Neural crest cell (in vitro differentiated cells): ENCODE measurements around the gene METTL23. TPM values are rescaled to one million over a fixed set of nuclear protein-coding genes. Genes with fewer than 3 reads are reported as not detected.
"Not testable (repeated sequence)": the region's sequence is repeated elsewhere in the genome, so short reads cannot be mapped to it uniquely, and the experiment has no call there.

Experiments used
- DNase-seq: peaks from one replicate; pipeline ENCODE4 v3.0.0; 2021; ENCODE audit warnings: low read depth, mixed read lengths, low spot score
- H3K27ac Mint-ChIP-seq: one replicate; pipeline ENCODE4 v1.8.0; 2021; ENCODE audit warnings: mild to moderate bottlenecking, mixed read lengths; ENCODE audit not compliant: unreplicated experiment
- H3K27me3 Mint-ChIP-seq: 2 replicates; pipeline ENCODE4 v1.8.0; 2021; ENCODE audit warnings: low read depth, mild to moderate bottlenecking, mixed read lengths
- H3K36me3 Mint-ChIP-seq: 2 replicates; pipeline ENCODE4 v1.8.0; 2021; ENCODE audit warnings: low read depth, mild to moderate bottlenecking, mixed read lengths
- H3K4me1 Mint-ChIP-seq: 2 replicates; pipeline ENCODE4 v1.8.0; 2021; ENCODE audit warnings: mixed read lengths
- H3K4me3 Mint-ChIP-seq: one replicate; pipeline ENCODE4 v1.8.0; 2021; ENCODE audit warnings: mild to moderate bottlenecking, mixed read lengths
- H3K9me3 Mint-ChIP-seq: 2 replicates; pipeline ENCODE4 v1.8.0; 2021; ENCODE audit warnings: mixed read lengths
- total RNA-seq: library from RNA; stranded (reverse); gene quantifications from 2 replicates; pipeline ENCODE4 v1.2.1, GENCODE V29; 2021
- TF ChIP-seq, protein P1 (sequence below): fragments of 200-600 bp; sonication (generic); conservative IDR thresholded peaks from 2 replicates; pipeline ENCODE4 v1.5.0; 2021; ENCODE audit warnings: antibody characterized with exemption, mild to moderate bottlenecking

The METTL23 gene
- total RNA-seq, 1 donor from 2014 or later: 28.7 TPM

DNA sequence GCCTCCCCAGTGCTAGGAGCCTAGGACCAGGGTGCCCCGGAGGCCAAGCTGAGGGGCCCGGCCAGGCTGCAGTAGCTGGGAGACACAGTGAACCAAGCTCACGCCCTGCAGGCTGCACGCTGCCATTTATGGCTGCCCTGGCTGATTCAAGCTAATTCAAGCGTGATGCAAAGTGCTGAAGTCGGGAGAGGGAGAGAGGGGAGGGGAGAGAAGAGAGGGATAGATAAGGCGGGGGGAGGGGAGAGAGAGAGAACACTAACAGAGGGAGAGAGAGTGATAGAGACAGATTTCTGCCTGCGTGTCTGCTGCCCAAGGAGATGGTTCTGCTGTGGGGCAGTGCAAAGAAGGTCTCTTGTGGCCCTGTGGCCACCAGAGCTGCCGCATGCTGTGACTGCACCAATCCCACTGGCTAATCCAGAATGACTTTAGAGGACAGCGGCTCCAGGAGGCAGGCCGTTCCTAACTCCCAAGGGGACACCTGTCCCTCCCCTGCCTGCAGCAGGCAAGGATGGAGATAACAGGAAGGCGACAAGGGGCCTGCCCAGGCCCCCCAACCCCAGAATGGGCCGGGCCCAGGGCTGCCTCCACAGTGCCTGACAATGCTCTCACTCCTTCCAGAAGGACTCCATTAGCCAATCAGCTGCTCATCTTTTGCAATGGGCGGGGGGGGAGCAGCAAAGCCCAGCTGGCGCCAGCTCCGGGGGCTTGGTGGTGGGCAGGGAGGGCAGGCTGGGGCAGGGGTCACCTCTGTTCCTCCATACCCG, 28.8 kb upstream of the METTL23 start:
- Mint-ChIP-seq H3K4me3 (peak overlapping the region; percentile 20), H3K27me3 (no peaks in the 10 kb centered on the region), H3K27ac (peak overlapping the region; percentile 88), H3K4me1 (peaks cover 58% of the 10 kb centered on the region), H3K36me3 (no peaks in the 10 kb centered on the region), H3K9me3 (no peaks in the 10 kb centered on the region)
- no peak for DNase-seq
- TF ChIP-seq, protein P1, sequence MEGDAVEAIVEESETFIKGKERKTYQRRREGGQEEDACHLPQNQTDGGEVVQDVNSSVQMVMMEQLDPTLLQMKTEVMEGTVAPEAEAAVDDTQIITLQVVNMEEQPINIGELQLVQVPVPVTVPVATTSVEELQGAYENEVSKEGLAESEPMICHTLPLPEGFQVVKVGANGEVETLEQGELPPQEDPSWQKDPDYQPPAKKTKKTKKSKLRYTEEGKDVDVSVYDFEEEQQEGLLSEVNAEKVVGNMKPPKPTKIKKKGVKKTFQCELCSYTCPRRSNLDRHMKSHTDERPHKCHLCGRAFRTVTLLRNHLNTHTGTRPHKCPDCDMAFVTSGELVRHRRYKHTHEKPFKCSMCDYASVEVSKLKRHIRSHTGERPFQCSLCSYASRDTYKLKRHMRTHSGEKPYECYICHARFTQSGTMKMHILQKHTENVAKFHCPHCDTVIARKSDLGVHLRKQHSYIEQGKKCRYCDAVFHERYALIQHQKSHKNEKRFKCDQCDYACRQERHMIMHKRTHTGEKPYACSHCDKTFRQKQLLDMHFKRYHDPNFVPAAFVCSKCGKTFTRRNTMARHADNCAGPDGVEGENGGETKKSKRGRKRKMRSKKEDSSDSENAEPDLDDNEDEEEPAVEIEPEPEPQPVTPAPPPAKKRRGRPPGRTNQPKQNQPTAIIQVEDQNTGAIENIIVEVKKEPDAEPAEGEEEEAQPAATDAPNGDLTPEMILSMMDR: no peak

DNA sequence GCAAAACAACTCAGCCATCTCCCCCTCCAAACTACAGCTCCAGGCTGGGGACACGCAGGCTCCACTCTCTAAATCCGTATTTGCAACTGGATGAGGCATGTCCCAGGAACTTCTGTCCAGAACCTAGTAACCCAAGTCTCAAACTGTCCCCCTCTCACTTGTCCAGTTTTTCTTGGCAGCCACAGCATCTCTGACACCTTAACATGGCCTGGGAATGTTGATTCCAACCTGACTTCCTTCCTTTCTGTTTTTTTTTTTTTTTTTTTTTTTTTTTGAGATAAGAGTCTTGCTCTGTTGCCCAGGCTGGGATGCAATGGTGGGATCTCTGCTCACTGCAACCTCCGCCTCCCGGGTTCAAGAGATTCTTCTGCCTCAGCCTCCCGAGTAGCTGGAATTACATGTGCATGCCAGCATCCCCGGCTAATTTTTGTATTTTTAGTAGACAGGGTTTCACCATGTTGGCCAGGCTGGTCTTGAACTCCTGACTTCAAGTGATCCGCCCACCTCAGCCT, 28.1 kb upstream of the METTL23 start:
- H3K9me3 Mint-ChIP-seq, H3K36me3 Mint-ChIP-seq, DNase-seq, H3K4me3 Mint-ChIP-seq, H3K27me3 Mint-ChIP-seq, H3K27ac Mint-ChIP-seq: not testable (repeated sequence)
- peaks cover 59% of the 10 kb centered on the region for H3K4me1 Mint-ChIP-seq

DNA sequence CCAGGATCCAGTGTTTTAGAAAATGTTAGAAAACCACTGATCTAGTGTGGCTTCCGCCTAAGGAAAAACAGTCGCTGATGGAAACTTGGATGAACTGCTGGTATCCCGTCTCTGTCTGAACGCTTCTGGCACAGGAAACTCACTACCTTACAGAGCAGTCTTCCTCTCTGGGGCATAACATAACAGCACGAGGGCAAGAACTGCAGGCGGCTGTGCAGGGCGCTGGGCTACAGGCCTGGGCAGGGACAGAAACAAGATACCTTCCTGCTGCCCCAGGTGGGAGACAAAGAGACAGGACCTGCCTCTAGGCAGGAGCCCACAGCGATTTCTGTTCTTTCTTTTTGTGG, 26.4 kb upstream of the METTL23 start:
- TF ChIP-seq, protein P1: no peak
- Mint-ChIP-seq H3K27me3 (no peaks in the 10 kb centered on the region), H3K4me3 (peak overlapping the region; percentile 15), H3K27ac (peak overlapping the region; percentile 95), H3K36me3 (no peaks in the 10 kb centered on the region), H3K4me1 (peaks cover 57% of the 10 kb centered on the region), H3K9me3 (no peaks in the 10 kb centered on the region)
- DNase-seq: no peak

DNA sequence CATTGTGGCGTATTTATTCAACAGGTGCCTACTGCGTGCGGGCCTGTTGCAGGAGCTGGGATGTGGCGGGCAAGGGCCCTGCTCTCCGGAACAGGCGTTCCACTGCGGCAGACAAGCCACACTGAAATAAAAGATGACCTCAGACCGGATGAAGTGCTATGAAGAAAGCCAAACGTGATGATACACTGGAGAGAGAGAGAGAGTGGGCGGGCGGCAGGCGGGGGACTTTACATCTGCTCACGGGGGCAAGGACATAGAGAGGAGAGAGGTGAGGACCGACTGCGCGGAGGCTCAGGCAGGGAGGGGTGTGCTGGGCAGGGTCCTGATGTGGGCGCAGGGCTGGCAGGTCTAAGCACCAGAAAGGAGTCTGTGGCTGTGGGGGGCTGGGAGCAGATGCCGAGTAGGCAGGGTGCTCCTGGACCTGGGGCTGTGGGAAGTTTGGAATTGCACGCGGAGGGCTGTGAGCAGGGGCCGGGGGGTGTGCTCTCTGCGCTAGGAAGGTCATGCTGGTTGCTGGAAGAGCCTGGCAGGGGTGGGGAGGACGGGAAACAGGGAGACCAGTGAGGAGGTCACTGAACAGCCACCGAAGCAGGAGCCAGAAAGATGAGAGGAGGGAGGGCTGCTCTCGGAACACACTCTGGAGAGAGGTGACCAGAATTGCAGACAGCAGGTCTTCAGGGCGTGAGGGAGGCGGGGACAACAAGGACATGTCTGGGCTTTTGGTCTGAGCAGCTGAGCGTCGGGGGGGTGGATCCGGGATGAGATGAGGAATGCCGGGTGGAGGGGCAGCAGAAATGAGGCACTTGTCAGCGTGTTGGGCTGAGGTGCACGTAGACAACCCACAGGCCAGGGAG, 25.8 kb upstream of the METTL23 start:
- Mint-ChIP-seq H3K27ac (peak overlapping the region; percentile 95), H3K27me3 (no peaks in the 10 kb centered on the region), H3K4me1 (peaks cover 52% of the 10 kb centered on the region), H3K9me3 (no peaks in the 10 kb centered on the region), H3K36me3 (no peaks in the 10 kb centered on the region), H3K4me3 (peak overlapping the region; percentile 15)
- no peak for DNase-seq
- TF ChIP-seq, protein P1: no peak

DNA sequence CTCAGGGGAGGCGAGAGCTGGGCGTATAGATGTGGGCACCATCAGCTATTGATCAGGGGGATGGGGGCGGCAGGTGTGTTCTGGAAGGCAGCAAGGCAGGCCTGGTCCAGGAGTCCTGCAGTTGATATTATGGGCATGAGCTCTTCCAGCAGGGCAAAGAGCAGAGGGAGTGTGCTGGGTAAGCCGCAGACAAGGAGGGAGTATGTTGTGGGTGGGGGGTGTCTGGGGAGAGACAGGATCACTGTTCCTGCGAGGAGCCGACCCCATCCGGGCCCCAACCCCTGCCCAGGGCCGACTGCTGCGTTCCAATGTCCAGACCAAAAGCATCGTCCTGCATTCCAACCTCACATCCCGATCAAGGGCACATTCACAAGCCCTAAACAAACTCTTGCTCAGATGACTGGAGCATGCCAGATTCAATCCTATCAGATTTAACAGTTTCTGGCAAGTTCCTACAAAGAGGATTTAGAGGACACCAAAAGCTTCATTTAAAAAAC, 25.1 kb upstream of the METTL23 start:
- TF ChIP-seq, protein P1: no peak
- H3K36me3 Mint-ChIP-seq: no peaks in the 10 kb centered on the region
- peak overlapping the region; percentile 15 for H3K4me3 Mint-ChIP-seq
- H3K27me3 Mint-ChIP-seq: no peaks in the 10 kb centered on the region
- peak overlapping the region; percentile 32 for H3K27ac Mint-ChIP-seq
- no peak for DNase-seq
- H3K9me3 Mint-ChIP-seq: no peaks in the 10 kb centered on the region
- H3K4me1 Mint-ChIP-seq: peaks cover 51% of the 10 kb centered on the region
